GM21360 (cell line): Measurements from ENCODE around the gene TMEM182.

Experiments
- ATAC-seq: cut with Tn5 transposase; IDR thresholded peaks from one replicate; pipeline ENCODE4 v1.9.1; 2021; ENCODE audit warnings: mild to moderate bottlenecking, moderate library complexity; ENCODE audit not compliant: unreplicated experiment

The TMEM182 gene

DNA sequence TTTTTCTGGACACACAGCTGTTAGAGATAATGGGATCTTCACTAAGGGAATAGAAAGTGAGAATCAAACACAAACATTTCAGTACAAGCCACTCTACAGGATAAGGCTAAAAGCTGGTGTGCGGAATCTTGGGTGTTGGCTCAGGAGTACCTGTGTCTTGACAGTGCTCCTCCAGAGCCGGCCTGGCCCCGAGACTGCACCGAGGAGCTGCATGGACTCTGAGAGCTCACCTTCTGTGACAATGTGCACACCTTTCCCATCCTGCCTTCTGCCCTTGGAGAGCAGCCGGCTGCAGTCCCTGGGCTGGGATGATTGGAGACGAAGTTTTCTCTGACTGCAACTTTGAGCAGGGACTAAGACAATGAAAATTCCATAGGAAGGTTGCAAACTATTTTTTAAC is 89.1 kb downstream of the TMEM182 start:
- no peak for ATAC-seq

DNA sequence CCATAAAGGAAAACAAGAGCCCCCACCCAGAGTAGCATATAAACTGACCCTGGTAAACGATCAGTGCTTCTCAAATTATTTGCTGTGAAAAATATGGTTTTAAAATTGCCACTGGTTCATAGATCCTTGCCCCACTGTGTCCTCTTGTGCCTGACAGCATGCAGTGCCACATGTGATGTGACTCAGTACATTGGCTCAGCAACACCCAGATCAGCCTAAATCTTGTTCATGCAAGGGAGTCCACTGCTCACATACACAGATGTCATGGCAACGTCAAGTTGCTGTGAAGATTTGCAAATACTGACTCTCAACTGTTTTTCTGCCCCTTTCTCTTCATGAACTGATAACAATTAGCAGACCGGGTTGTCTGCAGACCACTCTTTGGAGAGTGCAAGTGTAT is 91.0 kb downstream of the TMEM182 start:
- no peak for ATAC-seq
